ENCODE data around the gene MIGA2. TPM values are rescaled to one million over a fixed set of nuclear protein-coding genes. Genes with fewer than 3 reads are reported as not detected.

Gene MIGA2
- total RNA-seq, 1 experiment from 2014 or later = 29.6 TPM

DNA sequence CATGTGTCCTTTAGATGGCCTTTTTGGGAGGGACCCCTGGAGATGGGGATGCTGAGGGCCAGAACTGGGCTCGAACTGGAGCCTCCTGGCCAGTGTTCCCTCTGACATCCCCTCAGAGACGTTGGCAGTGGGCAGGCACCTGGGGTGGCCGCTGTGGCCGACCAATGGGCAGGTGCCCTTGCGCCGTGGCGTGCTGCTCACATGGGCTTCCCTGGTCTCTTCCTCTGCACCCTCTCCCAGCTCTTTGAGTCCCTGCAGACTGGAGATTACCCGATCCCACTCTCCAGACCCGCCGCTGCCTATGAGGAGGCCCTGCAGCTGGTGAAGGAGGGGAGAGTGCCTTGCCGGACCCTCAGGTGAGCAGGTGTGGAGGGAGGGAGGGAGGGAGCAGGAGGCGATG lies 24.6 kb downstream of the MIGA2 start:
- no peaks in the 10 kb centered on the region for H3K9me2 ChIP-seq (replicated peaks; ENCODE audit: low read length)
- no peak overlapping the region for H3K4me2 ChIP-seq (ENCODE audit: low read length)
- no peaks in the 10 kb centered on the region for H3K79me2 ChIP-seq (ENCODE audit: low read length)
- ATAC-seq (no peak), DNase-seq (no peak)
- H3K27ac ChIP-seq (ENCODE audit: low read length) = no peak overlapping the region
- POLR2A ChIA-PET (ENCODE audit: unreplicated experiment) = no interaction called here
- peaks cover 13% of the 10 kb centered on the region for H3K4me1 ChIP-seq (ENCODE audit: insufficient read depth, low read length)
- CTCF ChIA-PET = interaction anchor here (0.6 kb wide), 1 partner anchor 12 kb away, joined by 6 read pairs; no protein-coding TSS in a partner anchor
- H3K36me3 ChIP-seq (ENCODE audit: low read depth, low read length) = no peaks in the 10 kb centered on the region
- no peaks in the 10 kb centered on the region for H3K27me3 ChIP-seq (ENCODE audit: low read length)
- no peaks in the 10 kb centered on the region for H4K20me1 ChIP-seq (ENCODE audit: low read length)
- no peak overlapping the region for H3K9ac ChIP-seq (ENCODE audit: low read length)
- BruUV-seq (replicated peaks) = no TSS peak
- intact Hi-C loops (cut with micrococcal nuclease) = no loop called here
- no peak overlapping the region for H2AFZ ChIP-seq (ENCODE audit: low read length)
- TF ChIP-seq, protein P1, sequence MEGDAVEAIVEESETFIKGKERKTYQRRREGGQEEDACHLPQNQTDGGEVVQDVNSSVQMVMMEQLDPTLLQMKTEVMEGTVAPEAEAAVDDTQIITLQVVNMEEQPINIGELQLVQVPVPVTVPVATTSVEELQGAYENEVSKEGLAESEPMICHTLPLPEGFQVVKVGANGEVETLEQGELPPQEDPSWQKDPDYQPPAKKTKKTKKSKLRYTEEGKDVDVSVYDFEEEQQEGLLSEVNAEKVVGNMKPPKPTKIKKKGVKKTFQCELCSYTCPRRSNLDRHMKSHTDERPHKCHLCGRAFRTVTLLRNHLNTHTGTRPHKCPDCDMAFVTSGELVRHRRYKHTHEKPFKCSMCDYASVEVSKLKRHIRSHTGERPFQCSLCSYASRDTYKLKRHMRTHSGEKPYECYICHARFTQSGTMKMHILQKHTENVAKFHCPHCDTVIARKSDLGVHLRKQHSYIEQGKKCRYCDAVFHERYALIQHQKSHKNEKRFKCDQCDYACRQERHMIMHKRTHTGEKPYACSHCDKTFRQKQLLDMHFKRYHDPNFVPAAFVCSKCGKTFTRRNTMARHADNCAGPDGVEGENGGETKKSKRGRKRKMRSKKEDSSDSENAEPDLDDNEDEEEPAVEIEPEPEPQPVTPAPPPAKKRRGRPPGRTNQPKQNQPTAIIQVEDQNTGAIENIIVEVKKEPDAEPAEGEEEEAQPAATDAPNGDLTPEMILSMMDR (conservative IDR thresholded peaks at IDR 0.05; ENCODE audit: low read depth, low read length) = no peak
- TF ChIP-seq EZH2 (IDR thresholded peaks at IDR 0.05; ENCODE audit: low read length, unreplicated experiment) (no peak), EZH2phosphoT487 (IDR thresholded peaks at IDR 0.05; ENCODE audit: borderline replicate concordance, low read length) (no peak)
- no peaks in the 10 kb centered on the region for H3F3A ChIP-seq (ENCODE audit: low read length, unreplicated experiment)
- H3K9me3 ChIP-seq (ENCODE audit: low read length) = no peaks in the 10 kb centered on the region
- no peak overlapping the region for H3K4me3 ChIP-seq (ENCODE audit: low read length)

DNA sequence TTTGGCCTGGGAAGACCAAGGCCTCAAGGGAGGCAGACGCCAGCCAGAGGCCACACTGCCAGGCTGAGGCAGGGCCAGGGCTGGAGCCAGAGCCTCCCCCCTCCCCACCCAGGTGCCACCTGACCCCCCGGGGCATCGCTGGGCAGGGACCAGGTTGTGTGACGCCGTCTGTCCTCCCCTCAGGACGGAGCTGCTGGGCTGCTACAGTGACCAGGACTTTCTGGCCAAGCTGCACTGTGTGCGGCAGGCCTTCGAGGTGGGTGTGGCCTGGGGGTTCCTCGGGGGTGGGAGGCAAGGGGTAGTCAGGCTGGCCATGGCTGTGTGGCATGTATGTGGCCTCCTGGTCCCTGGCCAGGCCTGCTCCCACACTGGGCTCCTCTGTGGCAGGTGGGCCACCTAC lies 26.6 kb downstream of the MIGA2 start:
- Histone ChIP-seq H3K4me2 (ENCODE audit: low read length) (no peak overlapping the region), H3K27ac (ENCODE audit: low read length) (no peak overlapping the region), H4K20me1 (ENCODE audit: low read length) (no peaks in the 10 kb centered on the region), H3K4me3 (ENCODE audit: low read length) (no peak overlapping the region), H3F3A (ENCODE audit: low read length, unreplicated experiment) (no peaks in the 10 kb centered on the region), H2AFZ (ENCODE audit: low read length) (no peak overlapping the region), H3K9ac (ENCODE audit: low read length) (no peak overlapping the region), H3K36me3 (ENCODE audit: low read depth, low read length) (no peaks in the 10 kb centered on the region), H3K4me1 (ENCODE audit: insufficient read depth, low read length) (peaks cover 13% of the 10 kb centered on the region), H3K9me3 (ENCODE audit: low read length) (no peaks in the 10 kb centered on the region), H3K27me3 (ENCODE audit: low read length) (no peaks in the 10 kb centered on the region), H3K9me2 (replicated peaks; ENCODE audit: low read length) (no peaks in the 10 kb centered on the region), H3K79me2 (ENCODE audit: low read length) (no peaks in the 10 kb centered on the region)
- ChIA-PET POLR2A (ENCODE audit: unreplicated experiment) (no interaction called here), CTCF (no interaction called here)
- BruUV-seq (replicated peaks) = no TSS peak
- TF ChIP-seq EZH2phosphoT487 (IDR thresholded peaks at IDR 0.05; ENCODE audit: borderline replicate concordance, low read length) = no peak
- no peak for TF ChIP-seq EZH2 (IDR thresholded peaks at IDR 0.05; ENCODE audit: low read length, unreplicated experiment)
- no peak for ATAC-seq
- intact Hi-C loops (cut with micrococcal nuclease) = no loop called here
- DNase-seq = no peak

DNA sequence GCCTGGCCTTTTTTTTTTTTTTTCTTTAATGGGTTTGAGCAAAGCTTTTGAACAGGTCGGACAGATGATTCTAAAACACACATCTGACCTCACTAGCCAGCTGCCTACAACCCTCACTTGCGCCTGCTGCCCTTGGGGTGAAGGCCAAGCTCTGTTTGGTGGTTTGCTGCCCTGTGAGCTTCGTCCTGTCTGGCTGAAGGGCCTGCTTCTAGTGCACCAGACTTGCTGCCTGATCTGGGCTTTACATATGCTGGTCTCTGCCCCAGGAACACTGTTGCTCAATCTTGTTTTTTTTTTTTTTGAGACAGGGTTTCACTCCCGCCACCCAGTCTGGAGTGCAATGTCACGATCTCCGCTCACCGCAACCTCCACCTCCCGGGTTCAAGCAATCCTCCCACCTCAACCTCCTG lies 28.1 kb downstream of the MIGA2 start:
- Histone ChIP-seq H3K36me3 (ENCODE audit: low read depth, low read length) (no peaks in the 10 kb centered on the region), H3K4me3 (ENCODE audit: low read length) (no peak overlapping the region), H3K27ac (ENCODE audit: low read length) (no peak overlapping the region), H3K9ac (ENCODE audit: low read length) (no peak overlapping the region), H4K20me1 (ENCODE audit: low read length) (no peaks in the 10 kb centered on the region), H3K9me2 (replicated peaks; ENCODE audit: low read length) (no peaks in the 10 kb centered on the region), H3K27me3 (ENCODE audit: low read length) (no peaks in the 10 kb centered on the region), H3K4me2 (ENCODE audit: low read length) (no peak overlapping the region), H3K79me2 (ENCODE audit: low read length) (no peaks in the 10 kb centered on the region), H3F3A (ENCODE audit: low read length, unreplicated experiment) (no peaks in the 10 kb centered on the region), H3K4me1 (ENCODE audit: insufficient read depth, low read length) (peaks cover 4% of the 10 kb centered on the region), H3K9me3 (ENCODE audit: low read length) (no peaks in the 10 kb centered on the region), H2AFZ (ENCODE audit: low read length) (no peak overlapping the region)
- ChIA-PET CTCF (no interaction called here), POLR2A (ENCODE audit: unreplicated experiment) (no interaction called here)
- TF ChIP-seq EZH2phosphoT487 (IDR thresholded peaks at IDR 0.05; ENCODE audit: borderline replicate concordance, low read length) (no peak), EZH2 (IDR thresholded peaks at IDR 0.05; ENCODE audit: low read length, unreplicated experiment) (no peak)
- TF ChIP-seq, protein P1 (conservative IDR thresholded peaks at IDR 0.05; ENCODE audit: low read depth, low read length) = no peak
- intact Hi-C loops (cut with micrococcal nuclease) = no loop called here
- DNase-seq = no peak
- ATAC-seq = no peak
- BruUV-seq (replicated peaks) = no TSS peak

All from PC-3 (cell line).